ENCODE results near the gene C20orf204. TPM values are rescaled to one million over a fixed set of nuclear protein-coding genes. Genes with fewer than 3 reads are reported as not detected.

Gene C20orf204
- total RNA-seq, 4 donors from 2014 or later: 0.40 to 1.6 (median 0.58) TPM; not detected in 1

DNA sequence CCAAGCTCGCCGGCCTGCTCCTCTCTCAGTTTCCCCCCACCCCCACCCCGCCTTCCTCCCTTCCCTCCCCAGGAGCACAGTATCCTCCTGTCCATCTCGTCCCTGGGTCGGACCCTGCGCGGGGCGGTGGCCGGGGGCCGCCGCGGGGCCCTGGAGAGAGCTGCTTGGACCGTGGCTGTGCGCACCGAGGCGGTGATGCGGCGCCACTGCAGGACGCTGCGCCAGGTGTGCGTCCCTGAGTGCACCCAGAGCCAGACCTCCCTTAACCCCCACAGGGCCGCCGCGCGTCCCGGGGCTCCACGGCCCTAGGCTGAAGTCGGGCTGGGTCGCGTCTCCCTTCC is 2.2 kb downstream of the C20orf204 start:
- Histone ChIP-seq H3K27me3 (peaks cover 77% of the 10 kb centered on the region), H3K4me3 (peak overlapping the region in 1 of 2 donors; percentile 51), H3K9me3 (no peaks in the 10 kb centered on the region), H3K4me1 (peaks cover 0 to 54% (median 27%) of the 10 kb centered on the region in 3 donors), H3K36me3 (peaks cover 0 to 28% of the 10 kb centered on the region in 2 donors), H3K27ac (peak overlapping the region in 2 of 4 donors; percentile 59 to 68)
- WGBS, 2 donors (ENCODE audit: low coverage in 1 of 2): no CpG with 5 or more reads among the region's 30 CpGs
- no peak for ATAC-seq
- TF ChIP-seq, protein P1, sequence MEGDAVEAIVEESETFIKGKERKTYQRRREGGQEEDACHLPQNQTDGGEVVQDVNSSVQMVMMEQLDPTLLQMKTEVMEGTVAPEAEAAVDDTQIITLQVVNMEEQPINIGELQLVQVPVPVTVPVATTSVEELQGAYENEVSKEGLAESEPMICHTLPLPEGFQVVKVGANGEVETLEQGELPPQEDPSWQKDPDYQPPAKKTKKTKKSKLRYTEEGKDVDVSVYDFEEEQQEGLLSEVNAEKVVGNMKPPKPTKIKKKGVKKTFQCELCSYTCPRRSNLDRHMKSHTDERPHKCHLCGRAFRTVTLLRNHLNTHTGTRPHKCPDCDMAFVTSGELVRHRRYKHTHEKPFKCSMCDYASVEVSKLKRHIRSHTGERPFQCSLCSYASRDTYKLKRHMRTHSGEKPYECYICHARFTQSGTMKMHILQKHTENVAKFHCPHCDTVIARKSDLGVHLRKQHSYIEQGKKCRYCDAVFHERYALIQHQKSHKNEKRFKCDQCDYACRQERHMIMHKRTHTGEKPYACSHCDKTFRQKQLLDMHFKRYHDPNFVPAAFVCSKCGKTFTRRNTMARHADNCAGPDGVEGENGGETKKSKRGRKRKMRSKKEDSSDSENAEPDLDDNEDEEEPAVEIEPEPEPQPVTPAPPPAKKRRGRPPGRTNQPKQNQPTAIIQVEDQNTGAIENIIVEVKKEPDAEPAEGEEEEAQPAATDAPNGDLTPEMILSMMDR (IDR thresholded peaks at IDR 0.05): no peak
- TF ChIP-seq POLR2A (IDR thresholded peaks at IDR 0.05) (no peak), EP300 (IDR thresholded peaks at IDR 0.05) (no peak), POLR2AphosphoS5 (IDR thresholded peaks at IDR 0.05) (no peak)

DNA sequence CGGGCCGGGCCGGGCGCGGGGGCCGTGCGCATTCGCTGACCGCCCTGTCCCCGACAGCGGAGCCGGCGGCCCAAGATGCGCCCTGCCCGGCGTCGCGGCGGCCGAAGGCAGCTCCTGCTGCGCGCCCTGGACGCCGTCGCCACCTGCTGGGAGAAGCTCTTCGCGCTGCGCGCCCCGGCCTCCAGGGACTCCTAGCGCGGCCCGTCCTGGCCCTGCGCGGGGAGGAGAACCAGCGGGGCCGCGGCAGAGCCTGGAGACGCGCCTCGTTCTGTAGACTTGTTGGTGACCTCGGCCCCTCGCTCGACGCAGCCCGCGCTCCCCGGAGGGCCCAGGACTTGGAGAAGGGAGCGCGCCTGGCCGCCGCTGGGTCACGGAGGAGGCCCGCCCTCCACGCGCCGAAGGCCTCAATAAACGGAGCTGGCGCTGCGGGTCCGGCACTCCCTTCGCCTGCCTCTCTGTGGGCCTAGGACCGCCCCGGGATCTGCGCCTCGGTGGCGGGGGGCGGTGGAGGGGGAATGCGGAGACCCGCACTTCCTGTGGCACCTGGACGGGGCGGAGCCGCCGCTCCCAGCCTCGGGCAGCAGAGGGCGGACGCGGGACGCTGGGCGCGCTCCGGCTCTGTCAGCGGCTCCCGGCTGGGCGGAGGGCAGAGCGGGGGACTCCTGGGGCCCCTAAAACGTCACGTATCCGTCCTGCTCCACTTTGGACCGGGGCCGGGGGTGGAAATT is 2.7 kb downstream of the C20orf204 start:
- TF ChIP-seq EP300 (IDR thresholded peaks at IDR 0.05): no peak
- TF ChIP-seq, protein P1 (IDR thresholded peaks at IDR 0.05): peak in 3 of 4 experiments; percentile 62 to 83 (median 68)
- Histone ChIP-seq H3K36me3 (peaks cover 0 to 23% of the 10 kb centered on the region in 2 donors), H3K27me3 (peaks cover 83% of the 10 kb centered on the region), H3K4me1 (peaks cover 0 to 54% (median 27%) of the 10 kb centered on the region in 3 donors), H3K27ac (peak overlapping the region in 3 of 4 donors; percentile 59 to 68 (median 66)), H3K9me3 (no peaks in the 10 kb centered on the region), H3K4me3 (peak overlapping the region; percentile 0 to 51)
- peak; percentile 81 for ATAC-seq
- 0% methylated on average over 1 of the region's 91 CpGs; no CpG with 5 or more reads in 1 of the 2 donors for WGBS, 2 donors (ENCODE audit: low coverage in 1 of 2)

DNA sequence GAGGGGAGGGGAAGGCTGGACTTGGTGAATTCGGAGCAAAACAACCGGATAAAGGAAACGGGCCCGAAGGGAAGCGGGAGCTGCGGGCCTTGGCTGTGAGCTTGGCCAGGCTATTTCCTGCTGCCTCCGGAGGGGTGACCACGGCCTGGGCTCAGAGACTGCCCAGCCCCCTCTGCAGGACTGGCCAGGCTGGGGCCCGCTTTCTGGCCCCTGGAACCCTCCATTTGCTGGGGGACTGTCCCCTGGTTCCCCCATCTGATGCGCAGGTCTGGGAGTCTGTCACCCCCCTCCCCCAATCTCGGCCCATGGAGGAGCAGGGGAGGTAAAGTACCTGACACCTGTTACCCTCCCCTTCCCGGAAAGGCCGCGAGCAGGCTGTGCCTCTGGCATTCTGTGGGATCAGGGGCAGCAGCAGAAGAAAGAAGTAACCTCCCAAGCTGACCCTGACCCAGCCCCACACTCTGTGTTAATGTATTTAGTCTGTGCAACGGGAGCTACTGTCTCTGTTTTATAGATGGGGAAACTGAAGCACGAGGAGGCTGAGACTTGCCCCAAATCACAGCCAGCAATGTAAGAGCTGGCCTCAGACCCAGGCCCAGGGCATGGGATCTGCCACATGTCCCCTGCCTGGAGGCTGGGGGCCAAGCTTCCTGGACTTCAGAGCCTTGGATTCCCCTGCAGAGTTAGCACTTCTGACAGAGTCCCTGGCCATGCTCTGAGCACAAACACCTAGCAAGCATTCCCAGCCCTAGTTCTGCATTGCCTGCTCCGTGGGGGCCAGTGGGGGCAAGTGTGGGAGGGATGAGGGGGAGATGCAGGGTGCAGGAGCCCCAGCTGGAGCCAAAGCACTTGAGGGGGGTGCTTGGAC is 3.5 kb downstream of the C20orf204 start:
- H3K4me3 ChIP-seq: peak overlapping the region in 1 of 2 donors; percentile 51
- no peak for ATAC-seq
- no peaks in the 10 kb centered on the region for H3K9me3 ChIP-seq
- peak overlapping the region in 3 of 4 donors; percentile 6 to 59 (median 41) for H3K27ac ChIP-seq
- H3K27me3 ChIP-seq: peaks cover 91% of the 10 kb centered on the region
- 4% methylated on average over 7 of the region's 17 CpGs; no CpG with 5 or more reads in 1 of the 2 donors for WGBS, 2 donors (ENCODE audit: low coverage in 1 of 2)
- peaks cover 0 to 15% of the 10 kb centered on the region in 2 donors for H3K36me3 ChIP-seq
- H3K4me1 ChIP-seq: peaks cover 0 to 54% (median 27%) of the 10 kb centered on the region in 3 donors
- no peak for TF ChIP-seq POLR2A (IDR thresholded peaks at IDR 0.05)
- TF ChIP-seq, protein P1 (IDR thresholded peaks at IDR 0.05): no peak
- TF ChIP-seq POLR2AphosphoS5 (IDR thresholded peaks at IDR 0.05): no peak
- TF ChIP-seq EP300 (IDR thresholded peaks at IDR 0.05): no peak

DNA sequence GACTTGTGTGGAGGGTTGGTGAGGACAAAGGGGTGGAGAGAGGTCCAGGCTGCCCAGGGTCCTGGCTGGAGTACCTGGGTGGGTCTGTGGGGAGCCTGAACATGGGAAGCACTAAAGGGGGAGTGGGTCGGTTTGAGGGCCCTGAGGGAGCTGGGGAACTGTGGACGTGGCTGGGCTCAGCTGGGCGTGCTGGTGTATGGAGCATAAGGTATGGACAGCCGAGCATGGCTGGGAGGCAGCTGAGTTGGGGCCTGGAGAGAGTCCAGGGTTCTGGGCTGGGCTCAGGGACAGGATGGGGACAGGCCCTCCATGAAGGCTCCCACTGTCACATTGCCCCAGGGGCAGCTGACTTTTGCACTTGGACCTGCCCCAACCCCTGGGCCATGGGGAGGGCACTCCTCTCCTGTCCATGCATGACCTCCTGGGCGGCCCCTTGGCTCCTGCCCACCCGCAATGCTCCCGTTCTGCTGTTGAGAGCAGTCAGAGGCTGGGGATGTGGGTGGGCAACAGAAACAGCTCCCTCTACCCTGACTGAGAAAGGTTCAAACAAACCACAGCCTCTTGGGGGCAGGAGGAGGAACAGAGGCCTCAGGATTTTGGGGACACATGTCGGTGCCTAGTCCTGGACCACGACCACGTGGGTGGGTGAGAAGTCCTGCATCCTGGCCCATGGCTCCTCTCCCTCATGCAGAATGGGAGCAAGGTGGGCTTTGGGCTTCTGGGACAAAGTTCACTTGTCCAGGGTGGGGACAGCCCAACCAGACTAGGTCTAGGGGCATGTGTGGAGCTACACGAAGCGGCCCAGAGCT is 4.5 kb downstream of the C20orf204 start:
- Histone ChIP-seq H3K36me3 (peaks cover 0 to 6% of the 10 kb centered on the region in 2 donors), H3K9me3 (no peaks in the 10 kb centered on the region), H3K4me3 (no peak overlapping the region), H3K4me1 (peaks cover 0 to 54% (median 27%) of the 10 kb centered on the region in 3 donors), H3K27ac (peak overlapping the region in 3 of 4 donors; percentile 18 to 60 (median 59)), H3K27me3 (peaks cover 99% of the 10 kb centered on the region)
- ATAC-seq: no peak
- 62 to 77% methylated on average over 3 to 6 of the region's 12 CpGs for WGBS, 2 donors (ENCODE audit: low coverage in 1 of 2)
- TF ChIP-seq EP300 (IDR thresholded peaks at IDR 0.05) (no peak), POLR2AphosphoS5 (IDR thresholded peaks at IDR 0.05) (no peak), POLR2A (IDR thresholded peaks at IDR 0.05) (no peak)
- TF ChIP-seq, protein P1 (IDR thresholded peaks at IDR 0.05): no peak
